GM18907 (cell line): Measurements from ENCODE around the gene RUFY1.

Experiments used
- ATAC-seq: cut with Tn5 transposase; IDR thresholded peaks from one replicate; pipeline ENCODE4 v1.9.1; 2021; ENCODE audit warnings: mild to moderate bottlenecking, moderate library complexity; ENCODE audit not compliant: unreplicated experiment

Gene RUFY1

DNA sequence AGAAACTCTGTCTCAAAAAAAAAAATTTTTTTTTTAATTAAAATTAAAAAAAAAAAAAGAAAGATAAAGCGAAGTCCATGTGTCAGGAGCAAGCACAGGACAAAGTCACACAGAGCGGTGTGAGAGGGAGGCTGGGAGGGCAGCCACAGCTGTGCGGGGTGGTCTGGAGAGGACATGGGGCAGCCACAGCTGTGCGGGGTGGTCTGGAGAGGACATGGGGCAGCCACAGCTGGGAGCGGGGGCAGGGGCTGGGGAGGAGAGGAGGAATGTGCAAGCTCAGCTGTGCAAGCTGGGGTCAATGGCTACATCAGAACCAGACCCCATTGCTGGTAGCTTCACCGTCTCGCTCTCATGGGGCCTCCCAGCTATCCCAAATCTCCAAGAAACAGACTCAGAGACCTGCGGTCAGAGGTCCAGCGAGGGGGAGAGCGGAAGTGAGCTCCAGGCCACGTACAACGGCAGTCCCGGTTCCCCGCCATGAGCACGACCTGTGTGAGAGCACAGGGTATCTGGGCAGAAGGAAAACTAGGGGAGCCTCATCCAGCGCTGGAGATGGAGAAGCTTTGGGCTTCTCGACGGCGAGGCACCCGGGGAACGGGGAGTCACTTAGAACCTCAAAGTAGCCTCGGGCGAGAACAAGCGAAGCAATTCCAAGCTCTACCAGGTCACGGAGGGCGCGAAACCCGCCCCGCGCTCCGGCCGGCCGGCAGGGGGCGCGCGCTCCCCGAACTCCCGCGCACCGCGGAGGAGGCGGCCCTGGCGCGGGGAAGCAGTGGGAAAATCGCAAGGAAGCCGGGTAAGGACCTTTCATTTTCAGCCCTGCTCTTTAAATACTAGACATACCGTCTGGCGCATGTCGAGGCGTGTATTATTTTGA lies 107.2 kb downstream of the RUFY1 start:
- ATAC-seq: peak; percentile 83

DNA sequence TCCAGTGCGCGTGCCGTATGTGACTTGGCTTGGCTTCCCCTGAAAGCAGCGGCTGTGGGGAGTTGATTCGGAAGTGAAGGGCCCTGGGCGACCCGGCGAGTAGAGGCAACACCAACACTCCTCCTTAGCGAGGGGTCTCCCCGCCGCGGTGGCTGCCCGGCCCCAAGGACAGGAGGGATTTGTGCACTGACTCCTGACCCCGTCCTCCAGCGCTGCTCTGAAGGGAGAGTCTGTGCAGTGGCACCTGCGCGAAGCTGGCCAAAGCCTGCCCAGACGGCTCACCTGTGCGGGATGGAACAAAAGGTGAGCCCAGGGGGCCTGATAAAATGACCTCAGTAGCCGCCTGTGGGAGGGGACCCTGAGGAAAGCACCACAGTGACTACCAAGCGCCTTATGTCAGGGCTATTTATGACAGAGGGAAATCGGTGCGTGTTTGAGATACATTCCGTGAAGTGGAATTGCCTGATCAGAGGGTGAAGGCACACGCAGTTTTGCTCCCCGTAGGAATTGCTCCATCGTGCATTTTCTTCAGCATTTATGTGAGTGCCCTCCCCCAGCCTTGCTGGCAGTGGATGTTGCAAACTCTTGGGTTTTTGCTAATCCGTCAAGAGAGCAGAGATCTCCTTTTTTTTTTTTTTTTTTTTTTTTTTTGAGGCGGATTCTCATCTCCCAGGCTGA lies 108.0 kb downstream of the RUFY1 start:
- ATAC-seq: peak; percentile 69
